Stomach (tissue), 9 donors: ENCODE data around the gene ECHDC1. TPM values are rescaled to one million over a fixed set of nuclear protein-coding genes. Genes with fewer than 3 reads are reported as not detected.

Source experiments
- DNase-seq, 2 donors: peaks; one replicate each; pipeline versions ENCODE4 v3.0.0 to v3.0.0-alpha.2; 2013 to 2019
- H3K27ac ChIP-seq, 5 donors: fragments of 200-600 bp in 4 of 5; sonication (generic) in 4 of 5; one replicate each; pipeline ENCODE4 v1.5.1; 2013 to 2019; ENCODE audit warnings: mild to moderate bottlenecking in 1 of 5, moderate library complexity in 1 of 5
- H3K27me3 ChIP-seq, 3 donors: fragments of 200-600 bp; sonication (generic); one replicate each; pipeline ENCODE4 v1.5.1; 2017 to 2019; ENCODE audit warnings: mixed run types in 1 of 3
- H3K36me3 ChIP-seq, 4 donors: fragments of 200-600 bp; sonication (generic); 1 replicate in 3 of 4; 2 replicates in 1 of 4; pipeline ENCODE4 v1.5.1; 2016 to 2019
- H3K4me1 ChIP-seq, 4 donors: fragments of 200-600 bp; sonication (generic); one replicate each; pipeline ENCODE4 v1.5.1; 2016 to 2019
- H3K4me3 ChIP-seq, 4 donors: fragments of 200-600 bp; sonication (generic) in 3 of 4; one replicate each; pipeline ENCODE4 v1.5.1; 2016 to 2019; ENCODE audit warnings: mild to moderate bottlenecking in 1 of 4
- H3K9me3 ChIP-seq, 4 donors: fragments of 200-600 bp; sonication (generic); one replicate each; pipeline ENCODE4 v1.5.1; 2016 to 2019
- EP300 ChIP-seq: sonication (generic); formaldehyde crosslinking; IDR thresholded peaks from one replicate; pipeline ENCODE4 v1.6.1; 2017; ENCODE audit warnings: antibody characterized with exemption
- POLR2A ChIP-seq, 4 donors: fragments of 450-650 bp; IDR thresholded peaks; one replicate each; pipeline ENCODE4 v1.6.1; 2016; ENCODE audit warnings: antibody characterized with exemption in 4 of 4, control low read depth in 2 of 4, mild to moderate bottlenecking in 1 of 4, moderate library complexity in 1 of 4
- POLR2AphosphoS5 ChIP-seq, 3 donors: sonication (generic); formaldehyde crosslinking; IDR thresholded peaks; one replicate each; pipeline ENCODE4 v1.6.1; 2016; ENCODE audit warnings: antibody characterized with exemption in 3 of 3
- WGBS, 5 donors: extraction: QIAGEN DNeasy Blood & Tissue Kit in 3 of 5; methylation state at CpG; one replicate each; pipeline versions ENCODE4 v1.1.5 to v1.1.7; 2013 to 2018; 5-methylcytosine and 5-hydroxymethylcytosine counted together
- intact Hi-C: fragments of 100-400 bp; cut with DNase I; formaldehyde crosslinking; loops from one replicate; pipeline ENCODE4 v1.15.1; 2023; ENCODE audit warnings: low total_unique reads
- polyA plus RNA-seq, 3 donors: library from polyadenylated mRNA; stranded (reverse); fragments of 200-250 nt; gene quantifications; one replicate each; pipeline ENCODE4 v1.2.3, GENCODE V29; 2013
- total RNA-seq, 5 donors: library from RNA; depleted of rRNA; stranded (reverse); fragments of >200 nt; gene quantifications; one replicate each; pipeline versions ENCODE4 v1.1.0 to v1.2.3, GENCODE V29; 2014 to 2016
- TF ChIP-seq, protein P1 (sequence below), 7 experiments: fragments of 450-650 bp in 4 of 7; fragments of 200-600 bp in 3 of 7; sonication (generic) in 3 of 7; IDR thresholded peaks; one replicate each; pipeline ENCODE4 v1.5.1; 2016 to 2019; ENCODE audit warnings: antibody characterized with exemption in 7 of 7, control low read depth in 2 of 7, mild to moderate bottlenecking in 1 of 7
- donor health status: healthy with polysubstance abuse.
- donor health status: Bipolar disorder and iron deficiency.
- donor health status: healthy.

Gene ECHDC1
- total and polyA plus RNA-seq, 8 donors: 11.9 to 71.0 (median 50.7) TPM

DNA sequence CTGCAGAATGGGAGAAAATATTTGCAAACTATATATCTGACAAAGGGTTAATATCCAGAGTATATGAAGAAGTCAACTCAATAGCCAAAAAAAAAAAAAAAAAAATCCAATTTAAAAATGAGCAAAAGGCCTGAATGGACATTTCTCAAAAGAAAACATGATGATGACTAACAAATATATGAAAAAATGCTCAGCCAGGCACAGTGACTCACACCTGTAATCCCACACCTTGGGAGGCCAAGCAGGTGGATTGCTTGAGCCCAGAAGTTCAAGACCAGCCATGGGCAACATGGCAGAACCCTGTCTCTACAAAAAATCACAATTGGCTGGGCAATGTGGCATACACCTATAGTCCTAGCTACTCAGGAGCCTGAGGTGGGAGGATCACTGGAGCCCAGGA, 2.1 kb upstream of the ECHDC1 start:
- DNase-seq: peak in 1 of 2 donors; percentile 7
- H3K36me3 ChIP-seq: no peaks in the 10 kb centered on the region
- peaks cover 17 to 49% (median 31%) of the 10 kb centered on the region in 4 donors for H3K4me1 ChIP-seq
- no peaks in the 10 kb centered on the region for H3K9me3 ChIP-seq
- H3K4me3 ChIP-seq: no peak overlapping the region
- TF ChIP-seq, protein P1, sequence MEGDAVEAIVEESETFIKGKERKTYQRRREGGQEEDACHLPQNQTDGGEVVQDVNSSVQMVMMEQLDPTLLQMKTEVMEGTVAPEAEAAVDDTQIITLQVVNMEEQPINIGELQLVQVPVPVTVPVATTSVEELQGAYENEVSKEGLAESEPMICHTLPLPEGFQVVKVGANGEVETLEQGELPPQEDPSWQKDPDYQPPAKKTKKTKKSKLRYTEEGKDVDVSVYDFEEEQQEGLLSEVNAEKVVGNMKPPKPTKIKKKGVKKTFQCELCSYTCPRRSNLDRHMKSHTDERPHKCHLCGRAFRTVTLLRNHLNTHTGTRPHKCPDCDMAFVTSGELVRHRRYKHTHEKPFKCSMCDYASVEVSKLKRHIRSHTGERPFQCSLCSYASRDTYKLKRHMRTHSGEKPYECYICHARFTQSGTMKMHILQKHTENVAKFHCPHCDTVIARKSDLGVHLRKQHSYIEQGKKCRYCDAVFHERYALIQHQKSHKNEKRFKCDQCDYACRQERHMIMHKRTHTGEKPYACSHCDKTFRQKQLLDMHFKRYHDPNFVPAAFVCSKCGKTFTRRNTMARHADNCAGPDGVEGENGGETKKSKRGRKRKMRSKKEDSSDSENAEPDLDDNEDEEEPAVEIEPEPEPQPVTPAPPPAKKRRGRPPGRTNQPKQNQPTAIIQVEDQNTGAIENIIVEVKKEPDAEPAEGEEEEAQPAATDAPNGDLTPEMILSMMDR (IDR thresholded peaks at IDR 0.05): no peak
- no peak for TF ChIP-seq EP300
- H3K27ac ChIP-seq: no peak overlapping the region
- intact Hi-C loops: no loop called here
- no peaks in the 10 kb centered on the region for H3K27me3 ChIP-seq

DNA sequence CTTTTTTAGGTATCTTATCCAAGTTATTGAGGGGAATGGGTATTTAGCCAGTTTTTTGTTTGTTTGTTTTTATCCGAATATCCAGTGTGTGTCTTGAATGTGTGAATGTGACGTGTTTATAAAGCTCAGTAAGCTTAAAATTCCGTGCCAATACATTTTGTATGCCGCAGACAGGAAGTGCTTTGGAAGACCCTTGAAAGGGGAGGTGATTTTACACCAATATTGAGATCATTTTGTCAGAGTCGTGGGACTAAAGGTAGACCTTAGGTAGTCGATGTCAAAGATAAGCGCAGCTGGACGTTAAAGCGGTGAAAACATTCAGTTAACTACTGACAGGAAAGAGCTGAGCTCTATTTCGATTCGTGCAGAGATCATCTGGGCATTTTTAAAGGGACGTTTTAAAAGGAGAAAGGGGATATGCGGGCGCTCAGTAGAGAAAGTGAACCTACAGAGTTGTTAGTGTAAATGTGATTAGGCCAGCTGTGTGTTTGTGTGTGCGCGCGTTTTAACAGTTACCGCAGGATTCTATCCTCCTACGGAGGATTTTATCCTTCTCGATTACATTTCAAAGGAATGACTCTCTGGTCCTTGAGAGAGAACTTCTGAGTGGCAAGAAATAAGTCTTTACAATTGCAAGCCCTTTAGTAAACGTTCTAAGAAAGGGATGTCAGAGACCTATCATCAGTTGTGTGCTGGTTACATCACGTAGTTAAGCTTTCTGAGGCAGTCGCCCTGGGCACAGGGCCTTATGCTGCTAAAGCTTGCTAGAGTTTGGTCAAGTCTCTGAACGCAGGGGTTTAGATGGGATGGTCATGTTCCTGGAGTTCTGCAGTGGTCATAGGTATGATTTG, 625 bp upstream of the ECHDC1 start:
- WGBS, 5 donors: 5 to 11% (median 7%) methylated on average over 24 of the region's 24 CpGs

DNA sequence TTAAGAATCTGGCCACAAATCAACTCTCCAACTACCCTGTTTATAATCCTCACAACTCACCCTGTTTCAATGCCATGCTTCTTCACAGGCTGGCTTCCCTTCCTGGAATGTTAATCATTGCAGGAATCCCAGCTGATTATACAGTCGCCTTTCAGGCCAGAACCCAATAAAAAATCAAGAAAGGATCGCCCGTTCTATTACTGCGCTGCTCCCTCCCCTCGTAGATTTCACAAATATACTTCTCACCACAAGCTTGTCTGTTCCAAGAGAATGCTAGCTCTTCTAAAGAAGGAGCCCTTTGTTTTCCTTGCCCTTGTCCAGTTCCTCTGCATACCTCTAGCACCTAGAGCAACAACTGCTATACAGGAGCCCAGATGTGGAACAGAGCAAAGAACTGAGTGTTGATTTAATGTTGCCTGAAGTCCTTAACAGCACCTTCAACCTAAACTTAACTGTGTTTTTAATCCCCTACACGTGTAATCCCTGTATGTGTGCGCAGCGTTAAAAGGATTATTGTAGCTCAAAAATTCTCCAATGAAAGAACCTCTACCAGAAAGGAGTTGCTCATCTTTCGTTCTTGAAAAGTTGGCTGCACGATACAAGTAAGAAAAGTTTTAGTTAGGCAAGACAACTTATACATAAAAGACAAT, 988 bp downstream of the ECHDC1 start:
- H3K36me3 ChIP-seq: no peaks in the 10 kb centered on the region
- DNase-seq: peak in 1 of 2 donors; percentile 67
- H3K4me1 ChIP-seq: peaks cover 17 to 64% (median 48%) of the 10 kb centered on the region in 4 donors
- 6 to 19% (median 11%) methylated on average over 10 of the region's 10 CpGs for WGBS, 5 donors
- TF ChIP-seq, protein P1 (IDR thresholded peaks at IDR 0.05): no peak
- TF ChIP-seq EP300 (no peak), POLR2A (IDR thresholded peaks at IDR 0.05) (no peak), POLR2AphosphoS5 (IDR thresholded peaks at IDR 0.05) (peak in 1 of 3 donors; percentile 18)
- H3K27ac ChIP-seq: peak overlapping the region; percentile 17 to 91 (median 85)
- intact Hi-C loops: no loop called here
- peak overlapping the region; percentile 71 to 81 (median 80) for H3K4me3 ChIP-seq
- H3K27me3 ChIP-seq: no peaks in the 10 kb centered on the region
- H3K9me3 ChIP-seq: no peaks in the 10 kb centered on the region

More for the DNA sequence above, 625 bp upstream of the ECHDC1 start:
- intact Hi-C loops: no loop called here
- no peak for TF ChIP-seq EP300
- TF ChIP-seq, protein P1 (IDR thresholded peaks at IDR 0.05): no peak
- no peak for TF ChIP-seq POLR2A (IDR thresholded peaks at IDR 0.05)
- no peak for TF ChIP-seq POLR2AphosphoS5 (IDR thresholded peaks at IDR 0.05)
- no peaks in the 10 kb centered on the region for H3K27me3 ChIP-seq
- peak in 1 of 2 donors; percentile 51 for DNase-seq
- H3K36me3 ChIP-seq: no peaks in the 10 kb centered on the region
- no peaks in the 10 kb centered on the region for H3K9me3 ChIP-seq
- peak overlapping the region; percentile 71 to 81 (median 80) for H3K4me3 ChIP-seq
- H3K27ac ChIP-seq: peak overlapping the region in 4 of 5 donors; percentile 75 to 91 (median 86)
- H3K4me1 ChIP-seq: peaks cover 17 to 64% (median 42%) of the 10 kb centered on the region in 4 donors

DNA sequence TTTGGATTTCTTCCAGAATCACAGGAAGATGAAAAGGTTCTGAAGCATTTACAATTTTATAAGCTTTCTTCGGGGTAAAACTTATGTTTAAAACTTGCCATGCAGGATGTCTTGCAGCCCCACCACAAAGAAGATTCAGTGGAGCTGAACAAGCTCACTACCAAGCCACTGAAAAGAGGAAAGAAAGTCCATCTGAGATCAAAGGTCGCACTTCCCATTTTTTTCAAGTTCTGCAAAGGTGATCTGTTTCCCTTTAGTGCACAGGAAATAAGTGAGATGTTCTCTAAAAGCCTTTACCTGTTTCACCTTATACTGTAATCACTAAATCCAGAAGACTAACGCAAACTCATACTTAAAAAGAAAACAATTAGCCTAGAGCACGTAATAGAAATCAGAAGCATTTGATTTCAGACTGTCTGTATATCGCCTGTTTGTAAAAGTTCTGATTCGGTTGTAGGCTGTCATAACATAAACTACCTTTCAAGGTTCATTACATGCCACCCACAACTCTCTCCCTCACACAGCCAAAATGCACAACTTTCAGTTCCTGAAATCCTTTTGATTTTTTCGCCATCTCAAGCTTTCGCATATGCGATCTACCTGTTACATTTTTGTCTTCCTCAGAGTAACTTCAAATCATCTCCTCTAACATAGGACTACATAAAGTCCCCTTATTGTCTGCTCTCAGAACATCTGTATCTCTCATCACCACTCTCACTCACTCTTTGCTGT, 1.8 kb downstream of the ECHDC1 start:
- no peaks in the 10 kb centered on the region for H3K9me3 ChIP-seq
- H3K4me1 ChIP-seq: peaks cover 17 to 60% (median 45%) of the 10 kb centered on the region in 4 donors
- peak in 1 of 2 donors; percentile 6 for DNase-seq
- 50 to 69% (median 61%) methylated on average over 9 of the region's 9 CpGs for WGBS, 5 donors
- no peaks in the 10 kb centered on the region for H3K27me3 ChIP-seq
- H3K4me3 ChIP-seq: peak overlapping the region; percentile 71 to 81 (median 80)
- H3K36me3 ChIP-seq: no peaks in the 10 kb centered on the region
- intact Hi-C loops: no loop called here
- TF ChIP-seq, protein P1 (IDR thresholded peaks at IDR 0.05): no peak
- TF ChIP-seq POLR2A (IDR thresholded peaks at IDR 0.05) (no peak), POLR2AphosphoS5 (IDR thresholded peaks at IDR 0.05) (no peak), EP300 (no peak)
- peak overlapping the region in 2 of 5 donors; percentile 75 to 91 for H3K27ac ChIP-seq
